Activated CD4-positive, alpha-beta T cell treated with anti-CD3 and anti-CD28 coated beads, Interleukin-2, Interleukin-6, amounts not matched to agents 100 ng/mL and 50 ng/mL, durations not matched to agents 16 hours and 8 hours (primary cell): ENCODE data around the gene INTS1.
A peak's percentile ranks its signal among the peaks of the same experiment; 100 is the strongest.
"Not testable (repeated sequence)": the region's sequence is repeated elsewhere in the genome, so short reads cannot be mapped to it uniquely, and the experiment has no call there.

Experiments used
- DNase-seq: peaks from one replicate; pipeline ENCODE4 v3.0.0-alpha.2; 2020

The INTS1 gene

GRCh38 chr7:1529383-1530116 is 25.4 kb upstream of the INTS1 start:
- no peak for DNase-seq

DNA sequence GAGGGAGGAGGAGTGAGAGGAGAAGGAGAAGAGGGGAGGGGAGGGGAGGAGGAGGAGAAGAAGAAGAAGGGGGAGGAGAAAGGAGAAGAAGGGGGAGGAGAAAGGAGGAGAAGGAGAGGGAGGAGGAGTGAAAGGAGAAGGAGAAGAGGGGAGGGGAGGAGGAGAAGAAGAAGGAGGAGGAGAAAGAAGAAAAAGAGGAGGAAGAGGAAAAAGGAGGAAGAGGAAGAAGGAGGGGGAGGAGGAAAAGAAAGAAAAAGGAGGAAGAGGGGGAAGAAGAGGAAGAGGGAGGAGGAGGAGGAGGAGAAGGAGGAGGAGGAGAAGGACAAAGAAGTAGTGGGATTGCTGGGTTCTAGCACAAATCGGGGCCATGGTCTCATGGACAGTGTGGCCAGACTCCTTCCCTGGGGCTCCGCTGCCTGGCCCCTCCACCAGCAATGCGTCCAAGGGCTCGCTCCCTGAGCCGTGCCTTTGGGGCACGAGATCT is 22.1 kb upstream of the INTS1 start:
- no peak for DNase-seq

DNA sequence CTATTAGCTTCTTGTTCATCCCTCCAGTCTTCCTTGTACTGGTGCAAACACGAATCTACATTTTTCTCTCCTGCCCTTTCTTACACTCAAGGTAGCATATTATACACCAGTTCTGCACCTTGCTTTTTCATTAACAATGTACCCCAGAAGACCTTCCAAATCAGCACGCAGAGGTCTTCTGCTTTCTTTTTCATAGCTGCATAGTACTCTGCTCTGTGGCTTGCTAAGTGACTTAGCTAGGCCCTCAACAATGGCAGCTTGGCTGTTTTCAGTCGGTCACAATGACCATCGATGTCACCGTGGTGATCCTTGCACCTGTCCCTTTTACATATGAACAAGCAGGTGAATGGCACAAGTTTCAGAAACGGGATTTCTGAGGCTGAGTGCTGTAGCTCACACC is 21.2 kb upstream of the INTS1 start:
- DNase-seq: no peak

DNA sequence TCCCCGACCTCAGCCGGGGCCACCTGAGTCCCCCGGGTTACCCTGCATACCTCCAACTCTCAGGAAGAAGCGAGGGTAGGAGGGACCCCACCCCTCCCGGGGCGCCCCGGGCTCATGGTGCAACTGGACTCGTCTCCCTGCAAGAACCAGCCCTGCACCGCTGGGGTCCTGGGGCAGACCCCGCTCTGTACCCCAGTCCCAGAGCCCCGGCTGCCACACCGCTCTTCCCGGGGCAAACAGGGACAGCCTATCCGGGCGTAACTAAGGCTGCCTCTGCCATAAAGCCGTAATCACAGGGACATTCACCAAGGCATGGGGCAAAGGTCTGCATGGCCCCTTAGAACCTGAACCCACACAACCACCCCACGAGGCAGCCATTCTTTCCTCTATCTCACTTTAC is 19.7 kb upstream of the INTS1 start:
- DNase-seq: no peak

DNA sequence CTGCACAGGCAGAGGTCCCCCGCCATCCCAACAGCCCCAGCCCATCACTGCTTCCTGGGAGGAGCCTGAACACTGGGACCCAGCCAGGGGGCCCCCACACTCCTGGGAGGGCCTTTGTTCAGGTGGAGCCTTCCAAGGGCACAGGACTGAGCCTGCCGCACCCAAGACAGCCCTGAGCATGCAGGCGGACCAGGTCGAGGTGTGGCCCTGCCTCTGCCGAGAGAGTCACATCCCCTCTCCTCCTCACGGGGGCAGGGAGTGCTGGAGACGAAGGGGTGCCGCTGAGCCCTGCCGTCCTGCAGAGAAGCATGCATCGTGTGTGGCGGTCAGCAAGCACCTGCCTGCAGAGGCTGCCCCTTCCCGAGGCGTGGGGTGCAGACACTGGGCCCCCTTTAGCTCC is 19.0 kb upstream of the INTS1 start:
- DNase-seq: no peak

DNA sequence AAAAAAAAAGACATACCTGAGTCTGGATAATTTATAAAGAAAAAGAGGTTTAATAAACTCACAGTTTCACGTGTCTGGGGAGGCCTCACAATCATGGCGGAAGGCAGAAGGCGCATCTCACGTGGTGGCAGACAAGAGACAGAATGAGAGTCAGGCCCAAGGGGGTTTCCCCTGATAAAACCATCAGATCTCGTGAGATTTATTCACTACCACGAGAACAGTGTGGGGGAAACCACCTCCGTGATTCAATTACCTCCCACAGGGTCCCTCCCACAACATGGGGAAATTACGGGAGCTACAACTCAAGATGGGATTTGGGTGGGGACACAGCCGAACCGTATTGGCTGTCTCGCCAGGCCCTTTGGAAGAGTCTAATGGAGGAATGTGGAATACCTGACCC is 17.3 kb upstream of the INTS1 start:
- DNase-seq: no peak

GRCh38 chr7:1520539-1521234 is 16.5 kb upstream of the INTS1 start:
- no peak for DNase-seq

DNA sequence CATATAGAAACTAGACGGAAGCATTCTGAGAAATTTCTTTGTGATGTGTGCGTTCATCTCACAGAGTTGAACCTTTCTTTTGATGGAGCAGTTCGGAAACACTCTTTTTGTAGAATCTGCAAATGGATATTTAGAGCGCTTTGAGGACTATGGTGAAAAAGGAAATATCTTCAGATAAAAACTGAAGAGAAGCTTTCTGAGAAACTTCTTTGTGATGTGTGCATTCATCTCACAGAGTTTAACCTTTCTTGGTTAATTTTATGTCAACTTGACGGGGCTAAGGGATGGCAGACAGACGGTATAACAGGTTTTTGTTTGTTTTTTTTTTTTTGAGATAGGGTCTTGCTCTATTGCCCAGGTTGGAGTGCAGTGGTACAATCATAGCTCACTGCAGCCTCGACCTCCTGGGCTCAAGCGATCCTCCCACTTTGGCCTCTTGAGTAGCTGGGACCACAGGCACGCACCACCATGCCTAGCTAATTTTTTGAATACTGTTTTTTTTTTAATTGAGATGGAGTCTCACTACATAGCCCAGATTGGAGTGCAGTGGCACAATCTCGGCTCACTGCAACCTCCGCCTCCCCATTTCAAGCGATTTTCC is 15.2 kb upstream of the INTS1 start:
- DNase-seq: not testable (repeated sequence)

GRCh38 chr7:1516586-1517251 is 12.5 kb upstream of the INTS1 start:
- no peak for DNase-seq

DNA sequence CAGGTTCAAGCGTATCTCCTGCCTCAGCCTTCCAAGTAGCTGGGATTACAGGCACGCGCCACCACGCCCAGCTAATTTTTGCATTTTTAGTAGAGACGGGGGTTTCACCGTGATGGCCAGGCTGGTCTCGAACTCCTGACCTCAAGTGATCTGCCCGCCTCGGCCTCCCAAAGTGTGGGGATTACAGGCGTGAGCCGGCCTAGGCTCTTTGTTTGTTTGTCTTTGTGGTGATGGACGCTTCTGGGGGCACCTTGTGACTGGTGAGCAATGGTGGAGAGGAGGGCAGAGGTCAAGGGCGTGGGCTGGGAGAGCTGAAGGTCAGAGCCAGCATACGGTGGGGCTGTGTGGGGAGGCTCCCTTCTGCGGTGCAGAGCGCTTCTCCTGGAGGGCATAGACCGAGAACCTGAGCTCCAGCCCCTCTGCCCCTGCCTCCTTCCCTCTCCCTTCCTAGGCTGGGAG is 11.3 kb upstream of the INTS1 start:
- DNase-seq: not testable (repeated sequence)

GRCh38 chr7:1514995-1515401 is 10.8 kb upstream of the INTS1 start:
- no peak for DNase-seq

GRCh38 chr7:1514407-1514806 is 10.2 kb upstream of the INTS1 start:
- DNase-seq: no peak

- no peak for DNase-seq
Observed at GRCh38 chr7:1513657-1514095, 9.5 kb upstream of the INTS1 start.

DNA sequence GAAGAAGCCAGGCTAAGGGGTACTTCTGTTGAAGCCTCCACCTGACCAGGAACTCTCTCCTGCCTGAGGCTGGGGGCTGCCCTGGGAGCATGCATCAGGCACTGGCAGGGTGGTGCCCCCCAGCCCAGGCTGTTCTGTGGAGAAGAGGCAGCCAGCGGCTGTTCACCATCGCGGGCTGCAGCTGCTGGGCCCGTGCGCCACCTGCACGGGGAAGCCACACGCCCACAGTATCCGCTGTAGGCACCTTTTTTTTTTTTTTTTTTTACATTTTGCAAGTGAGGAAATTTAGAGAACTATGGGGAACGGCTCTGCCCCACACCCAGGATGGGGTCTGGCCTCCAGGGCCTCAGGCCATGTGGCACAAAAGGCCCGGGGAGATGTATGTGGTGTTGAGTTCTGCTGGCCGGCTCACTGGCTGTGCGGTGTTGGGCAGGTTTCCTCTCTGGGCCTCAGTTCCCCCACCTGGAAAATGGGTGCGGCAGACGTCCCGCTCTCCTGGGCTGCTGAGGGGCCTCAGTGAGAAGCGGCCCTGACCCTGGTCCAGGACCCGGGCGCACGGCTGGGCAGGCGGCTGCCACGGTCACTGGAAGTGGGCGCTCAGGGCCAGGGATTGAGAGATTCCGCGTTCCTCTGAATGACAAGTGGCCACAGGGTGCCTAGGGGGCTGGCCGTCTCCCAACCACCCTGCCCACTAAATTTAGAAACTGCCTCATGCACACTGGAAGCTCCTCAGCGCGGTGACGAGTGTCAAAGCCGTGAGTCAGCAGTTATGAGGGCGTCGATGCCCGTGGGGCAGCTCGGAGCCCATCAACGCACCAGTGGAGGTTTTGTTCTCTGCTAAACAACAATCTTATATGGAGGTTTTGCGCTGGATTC is 8.8 kb upstream of the INTS1 start:
- DNase-seq: peak; percentile 47

- DNase-seq: no peak
Observed at GRCh38 chr7:1511444-1512422, 7.5 kb upstream of the INTS1 start.

GRCh38 chr7:1510780-1511154 is 6.6 kb upstream of the INTS1 start:
- DNase-seq: no peak

GRCh38 chr7:1509226-1509625 is 5.0 kb upstream of the INTS1 start:
- no peak for DNase-seq

GRCh38 chr7:1508277-1508758 is 4.1 kb upstream of the INTS1 start:
- no peak for DNase-seq

- DNase-seq: no peak
Observed at GRCh38 chr7:1505731-1506550, 1.8 kb upstream of the INTS1 start.

- no peak for DNase-seq
Observed at GRCh38 chr7:1503390-1503789, 799 bp downstream of the INTS1 start.
